ENCODE results near the gene RFX2. TPM values are rescaled to one million over a fixed set of nuclear protein-coding genes. Genes with fewer than 3 reads are reported as not detected.

Gene RFX2
- total and polyA plus RNA-seq, 7 donors: 1.2 to 21.2 (median 14.3) TPM

GRCh38 chr19:6063576-6064335 is 46.5 kb downstream of the RFX2 start:
- intact Hi-C loops (cut with DNase I): loop anchor here (10.0 kb wide), 1 partner anchor 1089 kb away; no protein-coding TSS in a partner anchor
- H3K4me1 ChIP-seq: peaks cover 0 to 100% (median 96%) of the 10 kb centered on the region in 4 donors

GRCh38 chr19:6062961-6063575 is 47.2 kb downstream of the RFX2 start:
- H3K27me3 ChIP-seq: no peaks in the 10 kb centered on the region
- no peak for DNase-seq
- no peaks in the 10 kb centered on the region for H3K9me3 ChIP-seq
- intact Hi-C loops (cut with DNase I): loop anchor here (10.0 kb wide), 1 partner anchor 1088 kb away; no protein-coding TSS in a partner anchor
- TF ChIP-seq POLR2A (IDR thresholded peaks at IDR 0.05) (no peak), EP300 (IDR thresholded peaks at IDR 0.05) (no peak), POLR2AphosphoS5 (IDR thresholded peaks at IDR 0.05) (no peak)
- TF ChIP-seq, protein P1, sequence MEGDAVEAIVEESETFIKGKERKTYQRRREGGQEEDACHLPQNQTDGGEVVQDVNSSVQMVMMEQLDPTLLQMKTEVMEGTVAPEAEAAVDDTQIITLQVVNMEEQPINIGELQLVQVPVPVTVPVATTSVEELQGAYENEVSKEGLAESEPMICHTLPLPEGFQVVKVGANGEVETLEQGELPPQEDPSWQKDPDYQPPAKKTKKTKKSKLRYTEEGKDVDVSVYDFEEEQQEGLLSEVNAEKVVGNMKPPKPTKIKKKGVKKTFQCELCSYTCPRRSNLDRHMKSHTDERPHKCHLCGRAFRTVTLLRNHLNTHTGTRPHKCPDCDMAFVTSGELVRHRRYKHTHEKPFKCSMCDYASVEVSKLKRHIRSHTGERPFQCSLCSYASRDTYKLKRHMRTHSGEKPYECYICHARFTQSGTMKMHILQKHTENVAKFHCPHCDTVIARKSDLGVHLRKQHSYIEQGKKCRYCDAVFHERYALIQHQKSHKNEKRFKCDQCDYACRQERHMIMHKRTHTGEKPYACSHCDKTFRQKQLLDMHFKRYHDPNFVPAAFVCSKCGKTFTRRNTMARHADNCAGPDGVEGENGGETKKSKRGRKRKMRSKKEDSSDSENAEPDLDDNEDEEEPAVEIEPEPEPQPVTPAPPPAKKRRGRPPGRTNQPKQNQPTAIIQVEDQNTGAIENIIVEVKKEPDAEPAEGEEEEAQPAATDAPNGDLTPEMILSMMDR (IDR thresholded peaks at IDR 0.05): no peak
- no peaks in the 10 kb centered on the region for H3K36me3 ChIP-seq
- peak overlapping the region; percentile 91 to 95 (median 92) for H3K27ac ChIP-seq
- H3K4me1 ChIP-seq: peaks cover 0 to 100% (median 96%) of the 10 kb centered on the region in 4 donors
- H3K4me3 ChIP-seq: no peak overlapping the region
- WGBS, 2 donors: 93 to 94% methylated on average over 17 of the region's 17 CpGs

More at GRCh38 chr19:6063576-6064335, 46.5 kb downstream of the RFX2 start:
- H3K4me3 ChIP-seq: no peak overlapping the region
- H3K36me3 ChIP-seq: no peaks in the 10 kb centered on the region
- DNase-seq: no peak
- H3K27me3 ChIP-seq: no peaks in the 10 kb centered on the region
- peak overlapping the region; percentile 91 to 95 (median 92) for H3K27ac ChIP-seq
- TF ChIP-seq, protein P1 (IDR thresholded peaks at IDR 0.05): no peak
- TF ChIP-seq POLR2AphosphoS5 (IDR thresholded peaks at IDR 0.05) (no peak), EP300 (IDR thresholded peaks at IDR 0.05) (no peak), POLR2A (IDR thresholded peaks at IDR 0.05) (no peak)
- H3K9me3 ChIP-seq: no peaks in the 10 kb centered on the region
- 83% methylated on average over 14 of the region's 14 CpGs for WGBS, 2 donors

- no peak for DNase-seq
- Histone ChIP-seq H3K36me3 (no peaks in the 10 kb centered on the region), H3K27me3 (no peaks in the 10 kb centered on the region), H3K4me1 (peaks cover 0 to 100% (median 96%) of the 10 kb centered on the region in 4 donors), H3K9me3 (no peaks in the 10 kb centered on the region), H3K4me3 (no peak overlapping the region), H3K27ac (peak overlapping the region; percentile 91 to 95 (median 92))
- WGBS, 2 donors: 23 to 28% methylated on average over 11 of the region's 11 CpGs
- TF ChIP-seq, protein P1 (IDR thresholded peaks at IDR 0.05): no peak
- TF ChIP-seq EP300 (IDR thresholded peaks at IDR 0.05) (no peak), POLR2A (IDR thresholded peaks at IDR 0.05) (peak in 1 of 2 donors; percentile 9), POLR2AphosphoS5 (IDR thresholded peaks at IDR 0.05) (peak in 3 of 4 donors; percentile 22 to 84 (median 56))
- intact Hi-C loops (cut with DNase I): loop anchor here (10.0 kb wide), 1 partner anchor 1087 kb away; no protein-coding TSS in a partner anchor
These were observed 48.0 kb downstream of the RFX2 start for GRCh38 chr19:6062274-6062673.

DNA sequence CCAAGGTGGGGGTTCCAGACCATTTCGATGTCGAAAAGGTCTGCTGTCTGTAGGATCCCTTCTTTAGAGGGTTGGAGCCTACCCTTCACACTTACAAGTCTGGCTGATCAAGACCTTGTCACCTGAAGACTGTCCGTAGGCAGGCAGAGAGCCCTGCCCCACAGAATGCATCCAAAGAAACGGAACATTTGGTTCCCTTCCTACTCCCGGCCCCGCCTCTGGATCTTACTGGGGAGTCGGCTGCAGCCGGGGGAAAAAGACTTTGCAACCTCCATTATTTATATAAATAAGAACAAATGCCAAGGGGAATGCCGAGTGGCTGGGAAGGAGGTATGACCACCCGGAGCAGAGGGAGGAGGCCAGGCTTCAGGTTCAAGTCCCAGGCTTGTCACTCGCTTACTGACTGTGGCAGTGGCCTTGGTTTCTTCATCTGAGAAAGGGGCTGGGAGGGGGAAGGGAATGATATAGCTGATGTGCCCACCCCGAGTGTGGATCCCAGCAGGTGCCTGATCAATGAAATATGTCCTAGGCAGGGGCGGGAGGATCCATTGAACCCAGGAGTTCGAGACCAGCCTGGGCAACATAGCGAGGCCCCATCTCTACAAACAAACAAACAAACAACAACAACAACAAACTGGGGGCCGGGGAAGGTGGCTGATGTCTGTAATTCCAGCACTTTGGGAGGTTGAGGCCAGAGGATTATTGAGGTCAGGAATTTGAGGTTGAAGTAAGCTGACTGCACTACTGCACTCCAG is 48.7 kb downstream of the RFX2 start:
- peaks cover 0 to 99% (median 95%) of the 10 kb centered on the region in 4 donors for H3K4me1 ChIP-seq

More for the DNA sequence above, 48.7 kb downstream of the RFX2 start:
- WGBS, 2 donors: 70 to 74% methylated on average over 16 of the region's 16 CpGs
- H3K9me3 ChIP-seq: no peaks in the 10 kb centered on the region
- TF ChIP-seq POLR2A (IDR thresholded peaks at IDR 0.05): peak in 1 of 2 donors; percentile 13
- TF ChIP-seq POLR2AphosphoS5 (IDR thresholded peaks at IDR 0.05): peak; percentile 54 to 83 (median 80)
- peak in 1 of 4 donors; percentile 75 for TF ChIP-seq EP300 (IDR thresholded peaks at IDR 0.05)
- TF ChIP-seq, protein P1 (IDR thresholded peaks at IDR 0.05): no peak
- peak overlapping the region in 3 of 4 donors; percentile 10 to 22 (median 13) for H3K4me3 ChIP-seq
- no peaks in the 10 kb centered on the region for H3K27me3 ChIP-seq
- H3K36me3 ChIP-seq: no peaks in the 10 kb centered on the region
- intact Hi-C loops (cut with DNase I): loop anchor here (10.0 kb wide), 1 partner anchor 1087 kb away; no protein-coding TSS in a partner anchor
- peak; percentile 92 for DNase-seq
- peak overlapping the region; percentile 91 to 95 (median 92) for H3K27ac ChIP-seq
